DND-41 (cell line): Measurements from ENCODE around the gene PTPN12.

ENCODE experiments used
- EZH2 ChIP-seq: IDR thresholded peaks from 3 replicates; pipeline ENCODE4 v1.6.1; 2012; ENCODE audit warnings: borderline replicate concordance, low read depth, mild to moderate bottlenecking, moderate library complexity, low read length, inconsistent platforms; ENCODE audit not compliant: severe bottlenecking
- TF ChIP-seq, protein P1 (sequence below): IDR thresholded peaks from 2 replicates; pipeline ENCODE4 v1.5.1; 2012; ENCODE audit warnings: borderline replicate concordance, low read length, moderate library complexity, mild to moderate bottlenecking; ENCODE audit not compliant: poor library complexity, severe bottlenecking; ENCODE audit errors: extremely low read depth

DNA sequence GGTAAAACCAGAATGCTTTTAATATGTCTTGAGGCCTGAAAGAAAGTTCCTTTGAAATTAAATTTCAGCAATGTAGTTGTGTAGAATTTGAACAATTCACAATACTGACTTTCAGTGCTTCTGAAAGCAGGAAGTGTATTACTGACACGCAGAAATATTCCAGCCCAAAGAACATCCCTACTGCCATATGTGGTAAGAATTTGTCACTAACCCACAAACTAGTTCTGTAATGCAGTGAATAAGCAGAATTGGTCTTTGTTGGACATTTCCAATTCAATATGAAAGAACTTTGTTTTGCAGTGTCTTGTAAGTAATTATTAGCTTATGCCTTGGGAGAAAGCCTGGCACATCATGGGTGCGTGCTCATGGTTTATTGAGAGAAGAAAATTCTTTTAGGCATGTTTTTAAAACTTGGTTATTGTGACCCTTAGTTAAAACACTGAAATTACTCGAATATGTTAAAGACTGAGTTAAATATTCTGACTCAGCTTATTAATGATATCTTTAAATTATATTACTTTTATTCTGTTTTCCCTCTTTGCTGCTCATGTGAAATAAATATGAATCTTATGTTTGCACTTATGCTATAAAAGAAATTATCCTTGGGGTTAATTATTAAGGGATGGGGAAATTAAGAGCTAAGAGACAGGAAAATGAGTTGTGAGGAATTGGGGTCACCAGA, 33.4 kb downstream of the PTPN12 start:
- TF ChIP-seq, protein P1, sequence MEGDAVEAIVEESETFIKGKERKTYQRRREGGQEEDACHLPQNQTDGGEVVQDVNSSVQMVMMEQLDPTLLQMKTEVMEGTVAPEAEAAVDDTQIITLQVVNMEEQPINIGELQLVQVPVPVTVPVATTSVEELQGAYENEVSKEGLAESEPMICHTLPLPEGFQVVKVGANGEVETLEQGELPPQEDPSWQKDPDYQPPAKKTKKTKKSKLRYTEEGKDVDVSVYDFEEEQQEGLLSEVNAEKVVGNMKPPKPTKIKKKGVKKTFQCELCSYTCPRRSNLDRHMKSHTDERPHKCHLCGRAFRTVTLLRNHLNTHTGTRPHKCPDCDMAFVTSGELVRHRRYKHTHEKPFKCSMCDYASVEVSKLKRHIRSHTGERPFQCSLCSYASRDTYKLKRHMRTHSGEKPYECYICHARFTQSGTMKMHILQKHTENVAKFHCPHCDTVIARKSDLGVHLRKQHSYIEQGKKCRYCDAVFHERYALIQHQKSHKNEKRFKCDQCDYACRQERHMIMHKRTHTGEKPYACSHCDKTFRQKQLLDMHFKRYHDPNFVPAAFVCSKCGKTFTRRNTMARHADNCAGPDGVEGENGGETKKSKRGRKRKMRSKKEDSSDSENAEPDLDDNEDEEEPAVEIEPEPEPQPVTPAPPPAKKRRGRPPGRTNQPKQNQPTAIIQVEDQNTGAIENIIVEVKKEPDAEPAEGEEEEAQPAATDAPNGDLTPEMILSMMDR: no peak
- TF ChIP-seq EZH2: no peak
